ENCODE measurements around the gene BAZ2A.
A peak's percentile ranks its signal among the peaks of the same experiment; 100 is the strongest.

The BAZ2A gene

GRCh38 chr12:56634837-56635791, 5.0 kb upstream of the BAZ2A start (continued):
- TF ChIP-seq ZNF654 (tag by site-specific recombination; IDR thresholded peaks at IDR 0.05; ENCODE audit: low read depth) (peak; percentile 18; the same call in 1 of the 2 replicates), ZNF707 (tag by site-specific recombination; IDR thresholded peaks at IDR 0.05) (no peak), ZBTB17 (tag by site-specific recombination; IDR thresholded peaks at IDR 0.05) (peak; percentile 94), PRDM4 (tag by site-specific recombination; IDR thresholded peaks at IDR 0.05) (peak; percentile 11; the same call in 1 of the 2 replicates), IKZF3 (tag by site-specific recombination; IDR thresholded peaks at IDR 0.05) (peak; percentile 94), ZSCAN30 (tag by site-specific recombination; IDR thresholded peaks at IDR 0.05) (peak; percentile 28; the same call in 1 of the 2 replicates)

- ChIA-PET POLR2A (interaction anchor here (0.6 to 3.7 kb wide), 9 partner anchors 9 to 478 kb away, joined by 3 to 77 read pairs (median 4); partner anchors contain the start of genes ATP5F1B, NACA, PRIM1 and PTGES3), CTCF (interaction anchor here (0.5 to 3.1 kb wide), 11 partner anchors 11 to 538 kb away, joined by 3 to 56 read pairs (median 6); partner anchors contain the start of genes ATP5F1B and PRIM1)
- Histone ChIP-seq H3K36me3 (ENCODE audit: control insufficient read depth in 2 of 2, insufficient read depth in 1 of 2, low read length in 2 of 2) (peaks cover 15 to 22% of the 10 kb centered on the region in 2 experiments; a peak in 2 of 3 replicates), H3K4me3 (ENCODE audit: low read depth, low read length) (peak overlapping the region; percentile 76), H3K27ac (ENCODE audit: extremely low read depth, low read depth, low read length) (peak overlapping the region; percentile 91), H3K9me3 (ENCODE audit: control insufficient read depth, insufficient read depth, low read depth, low read length) (no peaks in the 10 kb centered on the region), H3K4me1 (ENCODE audit: control insufficient read depth, insufficient read depth, low read length) (peaks cover 25% of the 10 kb centered on the region)
- TF ChIP-seq ZNF274 (IDR thresholded peaks at IDR 0.05; ENCODE audit: low read length) = no peak
- TF ChIP-seq ZNF274 (tag by site-specific recombination; IDR thresholded peaks at IDR 0.05; ENCODE audit: borderline replicate concordance) = no peak
- TF ChIP-seq ZNF157 (tag by site-specific recombination; IDR thresholded peaks at IDR 0.05) = no peak
- peak; percentile 56 for TF ChIP-seq ZNF76 (tag by site-specific recombination; IDR thresholded peaks at IDR 0.05; ENCODE audit: borderline replicate concordance, low read depth)
- TF ChIP-seq PRDM6 (tag by site-specific recombination; IDR thresholded peaks at IDR 0.05) = no peak
- TF ChIP-seq ZNF514 (tag by site-specific recombination; IDR thresholded peaks at IDR 0.05) = no peak
- TF ChIP-seq SP3 (tag by site-specific recombination; IDR thresholded peaks at IDR 0.05) = peak; percentile 83
- no peak for TF ChIP-seq ZNF624 (tag by site-specific recombination; IDR thresholded peaks at IDR 0.05)
- no peak for TF ChIP-seq ZNF664 (tag by site-specific recombination; IDR thresholded peaks at IDR 0.05)
- TF ChIP-seq PRDM2 (tag by site-specific recombination; IDR thresholded peaks at IDR 0.05; ENCODE audit: borderline replicate concordance) = no peak
- TF ChIP-seq YY2 (tag by site-specific recombination; IDR thresholded peaks at IDR 0.05) = peak; percentile 61; the same call in 1 of the 2 replicates
- TF ChIP-seq ZNF292 (tag by site-specific recombination; IDR thresholded peaks at IDR 0.05; ENCODE audit: borderline replicate concordance, low read depth) = no peak
- TF ChIP-seq ZNF596 (tag by site-specific recombination; IDR thresholded peaks at IDR 0.05) = no peak
- no peak for TF ChIP-seq ZNF701 (tag by site-specific recombination; IDR thresholded peaks at IDR 0.05)
- TF ChIP-seq RBAK (tag by site-specific recombination; IDR thresholded peaks at IDR 0.05) = no peak
- no peak for TF ChIP-seq ZNF10 (tag by site-specific recombination; IDR thresholded peaks at IDR 0.05)
- TF ChIP-seq ZBTB17 (tag by site-specific recombination; IDR thresholded peaks at IDR 0.05) = peak; percentile 72
- no peak; the same call in 1 of the 2 replicates for TF ChIP-seq ZXDB (tag by site-specific recombination; IDR thresholded peaks at IDR 0.05)
- TF ChIP-seq ZNF23 (tag by site-specific recombination; IDR thresholded peaks at IDR 0.05; ENCODE audit: borderline replicate concordance) = no peak
- TF ChIP-seq ZNF560 (tag by site-specific recombination; IDR thresholded peaks at IDR 0.05; ENCODE audit: borderline replicate concordance) = no peak
Measured at GRCh38 chr12:56634242-56634836, 4.2 kb upstream of the BAZ2A start.

Measured in HEK293 (cell line).